Colonic mucosa (tissue), 4 donors: ENCODE results near the gene RABGAP1L. TPM values are rescaled to one million over a fixed set of nuclear protein-coding genes. Genes with fewer than 3 reads are reported as not detected.
"Not testable (repeated sequence)": the region's sequence is repeated elsewhere in the genome, so short reads cannot be mapped to it uniquely, and the experiment has no call there.

ENCODE experiments used
- DNase-seq: peaks from one replicate; pipeline ENCODE4 v3.0.0-alpha.2; 2020
- H3K27ac ChIP-seq: fragments of 200-600 bp; one replicate; pipeline ENCODE4 v1.8.0; 2021
- H3K27me3 ChIP-seq: fragments of 200-600 bp; one replicate; pipeline ENCODE4 v1.8.0; 2021
- H3K36me3 ChIP-seq: fragments of 200-600 bp; one replicate; pipeline ENCODE4 v1.8.0; 2021
- H3K4me1 ChIP-seq: fragments of 200-600 bp; one replicate; pipeline ENCODE4 v1.8.0; 2021; ENCODE audit warnings: mild to moderate bottlenecking
- H3K4me3 ChIP-seq: fragments of 200-600 bp; one replicate; pipeline ENCODE4 v1.8.0; 2021
- H3K9ac ChIP-seq, 2 donors: one replicate each; pipeline ENCODE4 v1.7.0; 2013; ENCODE audit warnings: control low read depth in 2 of 2, low read depth in 2 of 2, low read length in 2 of 2
- H3K9me3 ChIP-seq: fragments of 200-600 bp; one replicate; pipeline ENCODE4 v1.8.0; 2021
- CTCF ChIP-seq: fragments of 200-600 bp; IDR thresholded peaks from one replicate; pipeline ENCODE4 v1.8.0; 2022; ENCODE audit warnings: antibody characterized with exemption, mild to moderate bottlenecking
- intact Hi-C: fragments of 100-400 bp; cut with DNase I; formaldehyde crosslinking; loops from one replicate; pipeline ENCODE4 v1.14.1; 2022
- total RNA-seq, 2 donors: library from RNA; stranded (reverse); fragmentation: NEBNext Ultra II Directional in 1 of 2; extraction: Animal tissue kit (Norgen Biotek cat#: 25700) in 1 of 2; gene quantifications; one replicate each; pipeline ENCODE4 v1.2.1, GENCODE V29; 2021
- donor health status: healthy.
- donor health status: DM: no; HTN: no; CAD: no.
- donor health status: DM: no; HTN: no; CAD: no.

The RABGAP1L gene
- total RNA-seq, 2 donors from 2014 or later = 50.3 to 87.0 TPM

- Histone ChIP-seq H3K9me3 (no peaks in the 10 kb centered on the region), H3K9ac (no peak overlapping the region), H3K27ac (no peak overlapping the region), H3K4me3 (no peak overlapping the region), H3K4me1 (no peaks in the 10 kb centered on the region), H3K27me3 (no peaks in the 10 kb centered on the region), H3K36me3 (no peaks in the 10 kb centered on the region)
- TF ChIP-seq CTCF = no peak
- intact Hi-C loops = no loop called here
- DNase-seq = no peak
Measured at GRCh38 chr1:174308604-174309003, 149.3 kb downstream of the RABGAP1L start.

- no peak for TF ChIP-seq CTCF
- H3K9ac ChIP-seq = no peak overlapping the region
- DNase-seq = no peak
- H3K4me3 ChIP-seq = no peak overlapping the region
- H3K4me1 ChIP-seq = no peaks in the 10 kb centered on the region
- H3K9me3 ChIP-seq = no peaks in the 10 kb centered on the region
- no peak overlapping the region for H3K27ac ChIP-seq
- H3K36me3 ChIP-seq = no peaks in the 10 kb centered on the region
- intact Hi-C loops = no loop called here
- no peaks in the 10 kb centered on the region for H3K27me3 ChIP-seq
Measured at GRCh38 chr1:174309490-174309889, 150.2 kb downstream of the RABGAP1L start.

GRCh38 chr1:174314433-174314832, 155.1 kb downstream of the RABGAP1L start:
- Histone ChIP-seq H3K4me1 (no peaks in the 10 kb centered on the region), H3K27me3 (no peaks in the 10 kb centered on the region), H3K4me3 (no peak overlapping the region), H3K27ac (no peak overlapping the region), H3K36me3 (no peaks in the 10 kb centered on the region), H3K9me3 (no peaks in the 10 kb centered on the region), H3K9ac (no peak overlapping the region)
- intact Hi-C loops = no loop called here
- no peak for DNase-seq
- no peak for TF ChIP-seq CTCF

- no peak for DNase-seq
- Histone ChIP-seq H3K27ac (no peak overlapping the region), H3K36me3 (no peaks in the 10 kb centered on the region), H3K9me3 (no peaks in the 10 kb centered on the region), H3K9ac (no peak overlapping the region), H3K4me3 (no peak overlapping the region), H3K27me3 (no peaks in the 10 kb centered on the region), H3K4me1 (no peaks in the 10 kb centered on the region)
- intact Hi-C loops = no loop called here
- no peak for TF ChIP-seq CTCF
Measured at GRCh38 chr1:174315239-174315638, 155.9 kb downstream of the RABGAP1L start.

- H3K9me3 ChIP-seq, intact Hi-C loops, H3K36me3 ChIP-seq, DNase-seq, H3K4me3 ChIP-seq, H3K27me3 ChIP-seq, H3K4me1 ChIP-seq, H3K9ac ChIP-seq, H3K27ac ChIP-seq: not testable (repeated sequence)
Measured at GRCh38 chr1:174320897-174321296, 161.6 kb downstream of the RABGAP1L start.

- no peak for DNase-seq
- Histone ChIP-seq H3K27ac (no peak overlapping the region), H3K36me3 (no peaks in the 10 kb centered on the region), H3K27me3 (no peaks in the 10 kb centered on the region), H3K9ac (no peak overlapping the region), H3K4me1 (no peaks in the 10 kb centered on the region), H3K4me3 (no peak overlapping the region), H3K9me3 (peaks cover 3% of the 10 kb centered on the region)
- intact Hi-C loops = no loop called here
- TF ChIP-seq CTCF = no peak
Measured at GRCh38 chr1:174322202-174322862, 163.0 kb downstream of the RABGAP1L start.
